Brain microvascular endothelial cell (primary cell): Measurements from ENCODE around the gene CAMTA1.

Experiments
- DNase-seq: peaks from one replicate; pipeline ENCODE4 v3.0.0-alpha.2; 2020
- H3K27ac ChIP-seq: fragments of 250-450 bp; sonication (Bioruptor Pico); 2 replicates; pipeline ENCODE4 v1.5.1; 2020; ENCODE audit warnings: mild to moderate bottlenecking, moderate library complexity
- H3K27me3 ChIP-seq: fragments of 250-450 bp; sonication (Bioruptor Pico); replicated peaks from 2 replicates; pipeline ENCODE4 v1.5.1; 2020; ENCODE audit warnings: mild to moderate bottlenecking
- H3K36me3 ChIP-seq: fragments of 250-450 bp; sonication (Bioruptor Pico); replicated peaks from 2 replicates; pipeline ENCODE4 v1.5.1; 2020; ENCODE audit warnings: mild to moderate bottlenecking
- H3K4me3 ChIP-seq: 2 replicates; pipeline ENCODE4 v1.5.1; 2011; ENCODE audit warnings: low read depth, mild to moderate bottlenecking, control low read depth, low read length, moderate library complexity
- CTCF ChIP-seq: IDR thresholded peaks from 2 replicates; pipeline ENCODE4 v1.5.1; 2011; ENCODE audit warnings: low read depth, mild to moderate bottlenecking, moderate library complexity, low read length, control low read depth, inconsistent platforms; ENCODE audit errors: missing control alignments
- in situ Hi-C: cut with HindIII; loops from 2 replicates; pipeline ENCODE4 v1.10.0; 2017; ENCODE audit warnings: low sequenced_read_pairs, low pct_ligation_motif_present

Gene CAMTA1

GRCh38 chr1:6965935-6966241, 180.6 kb downstream of the CAMTA1 start:
- H3K4me3 ChIP-seq, result no peak overlapping the region
- DNase-seq, result no peak
- in situ Hi-C loops, result no loop called here
- no peaks in the 10 kb centered on the region for H3K36me3 ChIP-seq
- TF ChIP-seq CTCF, result no peak
- no peak overlapping the region for H3K27ac ChIP-seq
- peaks cover 4% of the 10 kb centered on the region for H3K27me3 ChIP-seq

GRCh38 chr1:6966326-6966725, 181.1 kb downstream of the CAMTA1 start:
- no peak overlapping the region for H3K4me3 ChIP-seq
- no peak overlapping the region for H3K27ac ChIP-seq
- in situ Hi-C loops, result no loop called here
- no peak for TF ChIP-seq CTCF
- no peak for DNase-seq
- H3K27me3 ChIP-seq, result peaks cover 4% of the 10 kb centered on the region
- H3K36me3 ChIP-seq, result no peaks in the 10 kb centered on the region

- no peak overlapping the region for H3K4me3 ChIP-seq
- H3K27ac ChIP-seq, result no peak overlapping the region
- in situ Hi-C loops, result no loop called here
- no peak for DNase-seq
- TF ChIP-seq CTCF, result no peak
- H3K27me3 ChIP-seq, result no peaks in the 10 kb centered on the region
- no peaks in the 10 kb centered on the region for H3K36me3 ChIP-seq
Measured at GRCh38 chr1:6967431-6968111, 182.3 kb downstream of the CAMTA1 start.

GRCh38 chr1:6969106-6969505, 183.9 kb downstream of the CAMTA1 start:
- Histone ChIP-seq H3K27me3 (no peaks in the 10 kb centered on the region), H3K4me3 (no peak overlapping the region), H3K27ac (no peak overlapping the region), H3K36me3 (no peaks in the 10 kb centered on the region)
- DNase-seq, result peak; percentile 17
- in situ Hi-C loops, result no loop called here
- no peak for TF ChIP-seq CTCF

GRCh38 chr1:6969762-6970161, 184.5 kb downstream of the CAMTA1 start:
- H3K4me3 ChIP-seq, result no peak overlapping the region
- H3K36me3 ChIP-seq, result no peaks in the 10 kb centered on the region
- DNase-seq, result no peak
- H3K27me3 ChIP-seq, result no peaks in the 10 kb centered on the region
- in situ Hi-C loops, result no loop called here
- no peak for TF ChIP-seq CTCF
- H3K27ac ChIP-seq, result no peak overlapping the region

- Histone ChIP-seq H3K4me3 (no peak overlapping the region), H3K27me3 (no peaks in the 10 kb centered on the region), H3K27ac (no peak overlapping the region), H3K36me3 (no peaks in the 10 kb centered on the region)
- no peak for DNase-seq
- TF ChIP-seq CTCF, result no peak
- in situ Hi-C loops, result no loop called here
Measured at GRCh38 chr1:6970221-6970620, 185.0 kb downstream of the CAMTA1 start.
